SK-N-SH treated with all-trans-retinoic acid at 6 μM for 48 hours (cell line): ENCODE measurements around the gene AIG1.
"Not testable (repeated sequence)": the region's sequence is repeated elsewhere in the genome, so short reads cannot be mapped to it uniquely, and the experiment has no call there.

Source experiments
- ATAC-seq: fragments of 200-7000 bp; cut with Tn5 transposase; 3 replicates; pipeline ENCODE4 v1.9.1; 2020; ENCODE audit warnings: mild to moderate bottlenecking, moderate library complexity
- ARNTL ChIP-seq: fragments of 450-650 bp; formaldehyde crosslinking; IDR thresholded peaks from 2 replicates; pipeline ENCODE4 v1.5.0; 2020; ENCODE audit warnings: low read depth, mild to moderate bottlenecking, moderate library complexity, borderline replicate concordance
- BACH2 ChIP-seq: fragments of 250-450 bp; sonication (Bioruptor Pico); IDR thresholded peaks from 2 replicates; pipeline ENCODE4 v1.9.0; 2021; ENCODE audit warnings: mild to moderate bottlenecking, borderline replicate concordance
- CSDC2 ChIP-seq: fragments of 250-450 bp; sonication (Bioruptor Pico); IDR thresholded peaks from 2 replicates; pipeline ENCODE4 v1.5.0; 2020; ENCODE audit warnings: mild to moderate bottlenecking, moderate library complexity
- ESRRG ChIP-seq: fragments of 250-450 bp; sonication (Bioruptor Pico); IDR thresholded peaks from 2 replicates; pipeline ENCODE4 v1.6.1; 2021; ENCODE audit warnings: mild to moderate bottlenecking
- GLIS3 ChIP-seq: fragments of 250-450 bp; sonication (Bioruptor Pico); IDR thresholded peaks from 2 replicates; pipeline ENCODE4 v1.5.0; 2020; ENCODE audit warnings: mild to moderate bottlenecking, moderate library complexity
- OSR1 ChIP-seq: fragments of 250-450 bp; sonication (Bioruptor Pico); IDR thresholded peaks from 2 replicates; pipeline ENCODE4 v1.8.0; 2022; ENCODE audit warnings: moderate library complexity, mild to moderate bottlenecking, inconsistent platforms
- PPARA ChIP-seq: fragments of 250-450 bp; sonication (Bioruptor Pico); IDR thresholded peaks from 2 replicates; pipeline ENCODE4 v1.5.0; 2020; ENCODE audit warnings: mild to moderate bottlenecking, borderline replicate concordance
- RARB ChIP-seq: fragments of 250-450 bp; sonication (Bioruptor Pico); IDR thresholded peaks from 2 replicates; pipeline ENCODE4 v1.8.0; 2021; ENCODE audit warnings: mild to moderate bottlenecking, moderate library complexity
- SNAI2 ChIP-seq: fragments of 250-450 bp; sonication (Bioruptor Pico); IDR thresholded peaks from 2 replicates; pipeline ENCODE4 v1.5.0; 2020; ENCODE audit warnings: mild to moderate bottlenecking, moderate library complexity
- TCF4 ChIP-seq: fragments of 250-450 bp; sonication (Bioruptor Pico); IDR thresholded peaks from 2 replicates; pipeline ENCODE4 v1.8.0; 2021; ENCODE audit warnings: mild to moderate bottlenecking, moderate library complexity, borderline replicate concordance
- TOX ChIP-seq: fragments of 250-450 bp; sonication (Bioruptor Pico); IDR thresholded peaks from 2 replicates; pipeline ENCODE4 v1.8.0; 2021; ENCODE audit warnings: mild to moderate bottlenecking, moderate library complexity, borderline replicate concordance
- ZC3H10 ChIP-seq: fragments of 250-450 bp; sonication (Bioruptor Pico); IDR thresholded peaks from 2 replicates; pipeline ENCODE4 v1.5.1; 2021; ENCODE audit warnings: mild to moderate bottlenecking, moderate library complexity
- ZFP3 ChIP-seq: fragments of 250-450 bp; sonication (Bioruptor Pico); IDR thresholded peaks from 2 replicates; pipeline ENCODE4 v1.5.0; 2020; ENCODE audit warnings: mild to moderate bottlenecking, moderate library complexity
- ZFP30 ChIP-seq: fragments of 450-650 bp; formaldehyde crosslinking; IDR thresholded peaks from 2 replicates; pipeline ENCODE4 v1.5.0; 2022; ENCODE audit warnings: mild to moderate bottlenecking, moderate library complexity
- ZNF565 ChIP-seq: fragments of 450-650 bp; formaldehyde crosslinking; conservative IDR thresholded peaks from 2 replicates; pipeline ENCODE4 v1.5.0; 2020; ENCODE audit warnings: low read depth, mild to moderate bottlenecking, moderate library complexity
- ZNF70 ChIP-seq: fragments of 450-650 bp; formaldehyde crosslinking; IDR thresholded peaks from 2 replicates; pipeline ENCODE4 v1.5.0; 2020; ENCODE audit warnings: mild to moderate bottlenecking, moderate library complexity
- ZNF8 ChIP-seq: fragments of 450-650 bp; formaldehyde crosslinking; IDR thresholded peaks from 2 replicates; pipeline ENCODE4 v1.5.0; 2020; ENCODE audit warnings: mild to moderate bottlenecking, moderate library complexity
- TF ChIP-seq, protein P1 (sequence below): fragments of 250-450 bp; sonication (Bioruptor Pico); IDR thresholded peaks from 2 replicates; pipeline ENCODE4 v1.5.1; 2021; ENCODE audit warnings: mild to moderate bottlenecking, moderate library complexity
- TF ChIP-seq, protein P2 (sequence below): fragments of 250-450 bp; sonication (Bioruptor Pico); IDR thresholded peaks from 2 replicates; pipeline ENCODE4 v1.5.0; 2020; ENCODE audit warnings: mild to moderate bottlenecking, moderate library complexity
- TF ChIP-seq, protein P3 (sequence below): fragments of 250-450 bp; sonication (Bioruptor Pico); IDR thresholded peaks from 2 replicates; pipeline ENCODE4 v1.8.0; 2020; ENCODE audit warnings: mild to moderate bottlenecking, moderate library complexity, borderline replicate concordance
- TF ChIP-seq, protein P4 (sequence below): fragments of 250-450 bp; sonication (Bioruptor Pico); IDR thresholded peaks from 2 replicates; pipeline ENCODE4 v1.5.1; 2020; ENCODE audit warnings: low read depth, mild to moderate bottlenecking, moderate library complexity

Gene AIG1, protein sequence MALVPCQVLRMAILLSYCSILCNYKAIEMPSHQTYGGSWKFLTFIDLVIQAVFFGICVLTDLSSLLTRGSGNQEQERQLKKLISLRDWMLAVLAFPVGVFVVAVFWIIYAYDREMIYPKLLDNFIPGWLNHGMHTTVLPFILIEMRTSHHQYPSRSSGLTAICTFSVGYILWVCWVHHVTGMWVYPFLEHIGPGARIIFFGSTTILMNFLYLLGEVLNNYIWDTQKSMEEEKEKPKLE

DNA sequence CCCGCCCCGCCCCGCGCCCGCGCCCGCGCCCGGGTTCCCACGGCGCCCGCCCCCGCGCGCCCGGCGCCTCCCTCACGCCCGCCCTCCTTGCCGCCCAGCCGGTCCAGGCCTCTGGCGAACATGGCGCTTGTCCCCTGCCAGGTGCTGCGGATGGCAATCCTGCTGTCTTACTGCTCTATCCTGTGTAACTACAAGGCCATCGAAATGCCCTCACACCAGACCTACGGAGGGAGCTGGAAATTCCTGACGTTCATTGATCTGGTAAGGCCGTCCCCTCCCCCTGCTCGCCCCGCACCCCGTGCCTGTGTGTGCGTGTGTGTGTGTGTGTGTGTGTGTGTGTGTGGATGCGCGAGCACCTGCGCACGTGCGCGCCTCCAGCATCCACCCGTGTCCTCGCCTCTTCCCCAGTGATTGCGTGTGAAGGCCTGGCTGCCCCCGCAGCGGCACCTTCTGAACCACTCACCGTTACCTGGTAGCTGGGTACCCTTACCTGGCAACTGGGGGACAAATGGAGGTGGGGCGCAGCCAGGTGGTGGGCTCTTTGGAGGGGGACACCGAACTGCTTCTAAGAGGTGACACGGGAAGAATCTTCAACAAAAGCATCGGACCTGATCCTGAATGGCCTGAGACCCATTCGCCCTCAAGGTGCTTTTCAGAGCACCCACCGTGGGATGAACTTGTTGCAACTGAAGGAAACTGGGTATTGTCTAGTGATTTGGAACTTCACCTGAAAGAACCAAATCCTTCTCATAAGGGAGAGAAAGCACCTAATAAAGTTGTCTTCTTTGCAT is at the start of gene AIG1:
TSS of gene AIG1 (plus strand) at position 84 of the 791 bp plus-strand sequence. CDS start at position 121, 37 bp downstream.
- TF ChIP-seq ZC3H10 (CRISPR knock-in tag): no peak
- TF ChIP-seq TOX (CRISPR knock-in tag): no peak
- TF ChIP-seq CSDC2 (CRISPR knock-in tag): 0 out of 2 replicates have a peak, but pooled peaks have one; percentile 13
- no peak for TF ChIP-seq BACH2
- no peak for TF ChIP-seq PPARA
- no peak for TF ChIP-seq ZFP3
- peak; percentile 37; the same call in 1 of the 2 replicates for TF ChIP-seq SNAI2 (CRISPR knock-in tag)
- TF ChIP-seq ZFP30 (CRISPR knock-in tag): no peak
- no peak for TF ChIP-seq OSR1
- TF ChIP-seq, protein P1, sequence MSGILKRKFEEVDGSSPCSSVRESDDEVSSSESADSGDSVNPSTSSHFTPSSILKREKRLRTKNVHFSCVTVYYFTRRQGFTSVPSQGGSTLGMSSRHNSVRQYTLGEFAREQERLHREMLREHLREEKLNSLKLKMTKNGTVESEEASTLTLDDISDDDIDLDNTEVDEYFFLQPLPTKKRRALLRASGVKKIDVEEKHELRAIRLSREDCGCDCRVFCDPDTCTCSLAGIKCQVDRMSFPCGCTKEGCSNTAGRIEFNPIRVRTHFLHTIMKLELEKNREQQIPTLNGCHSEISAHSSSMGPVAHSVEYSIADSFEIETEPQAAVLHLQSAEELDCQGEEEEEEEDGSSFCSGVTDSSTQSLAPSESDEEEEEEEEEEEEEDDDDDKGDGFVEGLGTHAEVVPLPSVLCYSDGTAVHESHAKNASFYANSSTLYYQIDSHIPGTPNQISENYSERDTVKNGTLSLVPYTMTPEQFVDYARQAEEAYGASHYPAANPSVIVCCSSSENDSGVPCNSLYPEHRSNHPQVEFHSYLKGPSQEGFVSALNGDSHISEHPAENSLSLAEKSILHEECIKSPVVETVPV: no peak
- TF ChIP-seq, protein P2, sequence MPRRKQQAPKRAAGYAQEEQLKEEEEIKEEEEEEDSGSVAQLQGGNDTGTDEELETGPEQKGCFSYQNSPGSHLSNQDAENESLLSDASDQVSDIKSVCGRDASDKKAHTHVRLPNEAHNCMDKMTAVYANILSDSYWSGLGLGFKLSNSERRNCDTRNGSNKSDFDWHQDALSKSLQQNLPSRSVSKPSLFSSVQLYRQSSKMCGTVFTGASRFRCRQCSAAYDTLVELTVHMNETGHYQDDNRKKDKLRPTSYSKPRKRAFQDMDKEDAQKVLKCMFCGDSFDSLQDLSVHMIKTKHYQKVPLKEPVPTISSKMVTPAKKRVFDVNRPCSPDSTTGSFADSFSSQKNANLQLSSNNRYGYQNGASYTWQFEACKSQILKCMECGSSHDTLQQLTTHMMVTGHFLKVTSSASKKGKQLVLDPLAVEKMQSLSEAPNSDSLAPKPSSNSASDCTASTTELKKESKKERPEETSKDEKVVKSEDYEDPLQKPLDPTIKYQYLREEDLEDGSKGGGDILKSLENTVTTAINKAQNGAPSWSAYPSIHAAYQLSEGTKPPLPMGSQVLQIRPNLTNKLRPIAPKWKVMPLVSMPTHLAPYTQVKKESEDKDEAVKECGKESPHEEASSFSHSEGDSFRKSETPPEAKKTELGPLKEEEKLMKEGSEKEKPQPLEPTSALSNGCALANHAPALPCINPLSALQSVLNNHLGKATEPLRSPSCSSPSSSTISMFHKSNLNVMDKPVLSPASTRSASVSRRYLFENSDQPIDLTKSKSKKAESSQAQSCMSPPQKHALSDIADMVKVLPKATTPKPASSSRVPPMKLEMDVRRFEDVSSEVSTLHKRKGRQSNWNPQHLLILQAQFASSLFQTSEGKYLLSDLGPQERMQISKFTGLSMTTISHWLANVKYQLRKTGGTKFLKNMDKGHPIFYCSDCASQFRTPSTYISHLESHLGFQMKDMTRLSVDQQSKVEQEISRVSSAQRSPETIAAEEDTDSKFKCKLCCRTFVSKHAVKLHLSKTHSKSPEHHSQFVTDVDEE (CRISPR knock-in tag): no peak
- no peak for TF ChIP-seq ZNF565 (CRISPR knock-in tag)
- no peak for TF ChIP-seq RARB (CRISPR knock-in tag)
- peak; percentile 70 for ATAC-seq

DNA sequence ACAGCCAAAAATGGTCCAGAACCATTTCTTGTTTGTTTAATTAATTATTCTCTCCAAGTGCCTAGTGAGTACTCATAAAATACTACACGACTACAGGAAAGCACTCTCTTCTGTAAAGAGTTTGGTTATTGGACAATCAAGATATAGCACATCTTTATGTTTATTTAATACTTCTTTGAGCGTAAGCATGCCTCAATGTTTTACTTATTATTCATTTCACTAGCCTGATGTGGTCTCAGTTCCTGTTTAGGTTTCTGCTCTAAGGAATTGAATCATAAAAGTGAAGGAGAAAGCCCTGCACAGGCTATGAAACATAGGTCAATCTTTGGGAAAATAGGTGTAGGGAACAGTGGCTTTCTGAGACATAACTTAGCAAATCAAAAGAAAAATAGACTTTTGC is 45.9 kb upstream of the AIG1 start:
- ATAC-seq: no peak
- no peak for TF ChIP-seq ZFP30 (CRISPR knock-in tag)
- no peak for TF ChIP-seq ARNTL (CRISPR knock-in tag)
- no peak for TF ChIP-seq ZNF8 (CRISPR knock-in tag)
- TF ChIP-seq, protein P3, sequence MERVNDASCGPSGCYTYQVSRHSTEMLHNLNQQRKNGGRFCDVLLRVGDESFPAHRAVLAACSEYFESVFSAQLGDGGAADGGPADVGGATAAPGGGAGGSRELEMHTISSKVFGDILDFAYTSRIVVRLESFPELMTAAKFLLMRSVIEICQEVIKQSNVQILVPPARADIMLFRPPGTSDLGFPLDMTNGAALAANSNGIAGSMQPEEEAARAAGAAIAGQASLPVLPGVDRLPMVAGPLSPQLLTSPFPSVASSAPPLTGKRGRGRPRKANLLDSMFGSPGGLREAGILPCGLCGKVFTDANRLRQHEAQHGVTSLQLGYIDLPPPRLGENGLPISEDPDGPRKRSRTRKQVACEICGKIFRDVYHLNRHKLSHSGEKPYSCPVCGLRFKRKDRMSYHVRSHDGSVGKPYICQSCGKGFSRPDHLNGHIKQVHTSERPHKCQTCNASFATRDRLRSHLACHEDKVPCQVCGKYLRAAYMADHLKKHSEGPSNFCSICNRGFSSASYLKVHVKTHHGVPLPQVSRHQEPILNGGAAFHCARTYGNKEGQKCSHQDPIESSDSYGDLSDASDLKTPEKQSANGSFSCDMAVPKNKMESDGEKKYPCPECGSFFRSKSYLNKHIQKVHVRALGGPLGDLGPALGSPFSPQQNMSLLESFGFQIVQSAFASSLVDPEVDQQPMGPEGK (CRISPR knock-in tag): no peak
- TF ChIP-seq RARB (CRISPR knock-in tag): no peak
- no peak for TF ChIP-seq ZNF565 (CRISPR knock-in tag)
- no peak for TF ChIP-seq SNAI2 (CRISPR knock-in tag)
- no peak for TF ChIP-seq ZC3H10 (CRISPR knock-in tag)
- TF ChIP-seq, protein P2 (CRISPR knock-in tag): no peak
- no peak for TF ChIP-seq BACH2
- no peak for TF ChIP-seq ZNF70

DNA sequence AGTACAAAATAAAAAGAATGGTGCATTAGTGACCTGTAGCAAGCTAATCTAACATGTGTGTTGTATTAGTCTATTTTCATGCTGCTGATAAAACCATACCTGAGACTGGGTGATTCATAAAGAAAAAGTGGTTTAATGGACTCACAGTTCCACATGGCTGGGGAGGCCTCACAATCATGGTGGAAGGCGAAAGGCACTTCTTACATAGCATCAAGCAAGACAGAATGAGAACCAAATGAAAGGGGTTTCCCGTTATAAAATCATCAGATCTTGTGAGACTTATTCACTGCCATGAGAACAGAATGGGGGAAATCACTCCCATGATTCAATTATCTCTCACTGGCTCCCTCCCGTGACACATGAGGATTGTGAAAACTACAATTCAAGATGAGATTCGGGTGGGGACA is 45.4 kb upstream of the AIG1 start:
- TF ChIP-seq ZFP30 (CRISPR knock-in tag) (no peak), BACH2 (no peak), PPARA (no peak), ZNF8 (CRISPR knock-in tag) (no peak), ZC3H10 (CRISPR knock-in tag) (no peak)
- TF ChIP-seq, all 23 proteins: peak for 0
- no peak for ATAC-seq

DNA sequence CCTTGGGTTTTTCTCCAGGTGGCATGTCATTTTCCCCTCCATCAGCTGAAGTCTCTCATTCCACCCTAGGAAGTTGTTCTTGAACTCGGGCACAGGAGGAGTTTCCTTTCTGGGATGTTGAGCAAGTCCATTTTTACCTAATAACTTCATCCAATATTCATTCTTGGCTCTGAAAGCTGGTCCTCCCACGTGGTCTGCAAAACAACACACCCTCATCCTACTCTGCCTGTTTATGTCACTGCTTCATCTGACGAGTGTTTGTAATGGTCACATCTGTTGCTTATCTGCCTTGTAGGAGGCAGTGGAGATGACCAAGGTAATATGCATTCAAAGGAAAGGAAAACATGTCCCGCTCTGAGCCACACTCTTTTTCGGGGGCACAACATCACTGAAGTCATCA is 41.7 kb upstream of the AIG1 start:
- ATAC-seq: no peak
- TF ChIP-seq ZFP30 (CRISPR knock-in tag): no peak
- no peak for TF ChIP-seq GLIS3 (CRISPR knock-in tag)
- TF ChIP-seq TCF4 (CRISPR knock-in tag): no peak
- TF ChIP-seq, protein P4, sequence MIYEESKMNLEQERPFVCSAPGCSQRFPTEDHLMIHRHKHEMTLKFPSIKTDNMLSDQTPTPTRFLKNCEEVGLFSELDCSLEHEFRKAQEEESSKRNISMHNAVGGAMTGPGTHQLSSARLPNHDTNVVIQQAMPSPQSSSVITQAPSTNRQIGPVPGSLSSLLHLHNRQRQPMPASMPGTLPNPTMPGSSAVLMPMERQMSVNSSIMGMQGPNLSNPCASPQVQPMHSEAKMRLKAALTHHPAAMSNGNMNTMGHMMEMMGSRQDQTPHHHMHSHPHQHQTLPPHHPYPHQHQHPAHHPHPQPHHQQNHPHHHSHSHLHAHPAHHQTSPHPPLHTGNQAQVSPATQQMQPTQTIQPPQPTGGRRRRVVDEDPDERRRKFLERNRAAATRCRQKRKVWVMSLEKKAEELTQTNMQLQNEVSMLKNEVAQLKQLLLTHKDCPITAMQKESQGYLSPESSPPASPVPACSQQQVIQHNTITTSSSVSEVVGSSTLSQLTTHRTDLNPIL (CRISPR knock-in tag): no peak
- no peak for TF ChIP-seq ARNTL (CRISPR knock-in tag)
- TF ChIP-seq ZNF70: no peak
- TF ChIP-seq ZFP3: no peak
- no peak for TF ChIP-seq ZNF8 (CRISPR knock-in tag)
- no peak for TF ChIP-seq BACH2
- TF ChIP-seq ZNF565 (CRISPR knock-in tag): no peak
- TF ChIP-seq ESRRG (CRISPR knock-in tag): no peak
- TF ChIP-seq TOX (CRISPR knock-in tag): no peak
- no peak for TF ChIP-seq RARB (CRISPR knock-in tag)
- TF ChIP-seq SNAI2 (CRISPR knock-in tag): no peak
- TF ChIP-seq OSR1: no peak
- TF ChIP-seq, all 23 proteins: peak for 0

DNA sequence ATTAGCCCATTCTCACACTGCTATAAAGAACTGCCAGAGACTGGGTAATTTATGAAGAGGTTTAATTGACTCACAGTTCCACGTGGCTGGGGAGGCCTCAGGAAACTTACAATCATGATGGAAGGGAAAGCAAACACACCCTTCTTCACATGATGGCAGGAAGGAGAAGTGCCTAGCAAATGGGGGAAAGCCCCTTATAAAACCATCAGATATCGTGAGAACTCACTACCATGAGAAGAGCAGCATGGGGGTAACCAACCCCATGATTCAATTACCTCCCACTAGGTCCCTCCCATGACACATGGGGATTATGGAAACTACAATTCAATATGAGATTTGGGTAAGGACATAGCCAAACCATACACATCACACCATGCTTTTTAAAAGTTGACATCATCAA is 39.8 kb upstream of the AIG1 start:
- not testable (repeated sequence) for ATAC-seq
